GM06990 (cell line): ENCODE results near the gene SH3PXD2B.

Experiments used
- DNase-seq: peaks from one replicate; pipeline ENCODE4 v3.0.0-alpha.2; 2011; ENCODE audit not compliant: insufficient read length; ENCODE audit errors: extremely low read depth
- H3K27me3 ChIP-seq: replicated peaks from 2 replicates; pipeline ENCODE4 v1.6.0; 2011; ENCODE audit warnings: low read length; ENCODE audit not compliant: control insufficient read depth, insufficient read depth
- H3K36me3 ChIP-seq: 2 replicates; pipeline ENCODE4 v1.5.1; 2011; ENCODE audit warnings: low read length; ENCODE audit not compliant: control insufficient read depth, insufficient read depth
- H3K4me3 ChIP-seq: replicated peaks from 2 replicates; pipeline ENCODE4 v1.5.1; 2011; ENCODE audit warnings: low read depth, mild to moderate bottlenecking, control low read depth, low read length
- TF ChIP-seq, protein P1 (sequence below): IDR thresholded peaks from 2 replicates; pipeline ENCODE4 v1.5.1; 2011; ENCODE audit warnings: low read length, control low read depth, mild to moderate bottlenecking, inconsistent platforms; ENCODE audit not compliant: insufficient read depth, poor library complexity, severe bottlenecking

The SH3PXD2B gene

DNA sequence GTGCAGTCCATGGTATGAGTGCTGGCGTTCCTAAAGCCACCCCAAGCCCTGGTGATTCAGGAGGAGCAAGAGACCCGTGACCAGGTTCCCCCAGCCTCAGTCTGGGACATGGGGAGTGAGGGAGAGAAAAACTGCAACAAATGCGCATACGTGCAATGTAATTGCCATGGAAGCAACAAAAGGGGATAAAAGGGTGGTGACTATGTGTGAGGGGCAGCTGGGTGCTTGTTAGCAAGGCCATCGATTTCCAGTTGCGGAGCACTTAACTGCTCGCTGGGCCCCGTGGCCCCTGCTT, 709 bp upstream of the SH3PXD2B start:
- H3K4me3 ChIP-seq = no peak overlapping the region
- TF ChIP-seq, protein P1, sequence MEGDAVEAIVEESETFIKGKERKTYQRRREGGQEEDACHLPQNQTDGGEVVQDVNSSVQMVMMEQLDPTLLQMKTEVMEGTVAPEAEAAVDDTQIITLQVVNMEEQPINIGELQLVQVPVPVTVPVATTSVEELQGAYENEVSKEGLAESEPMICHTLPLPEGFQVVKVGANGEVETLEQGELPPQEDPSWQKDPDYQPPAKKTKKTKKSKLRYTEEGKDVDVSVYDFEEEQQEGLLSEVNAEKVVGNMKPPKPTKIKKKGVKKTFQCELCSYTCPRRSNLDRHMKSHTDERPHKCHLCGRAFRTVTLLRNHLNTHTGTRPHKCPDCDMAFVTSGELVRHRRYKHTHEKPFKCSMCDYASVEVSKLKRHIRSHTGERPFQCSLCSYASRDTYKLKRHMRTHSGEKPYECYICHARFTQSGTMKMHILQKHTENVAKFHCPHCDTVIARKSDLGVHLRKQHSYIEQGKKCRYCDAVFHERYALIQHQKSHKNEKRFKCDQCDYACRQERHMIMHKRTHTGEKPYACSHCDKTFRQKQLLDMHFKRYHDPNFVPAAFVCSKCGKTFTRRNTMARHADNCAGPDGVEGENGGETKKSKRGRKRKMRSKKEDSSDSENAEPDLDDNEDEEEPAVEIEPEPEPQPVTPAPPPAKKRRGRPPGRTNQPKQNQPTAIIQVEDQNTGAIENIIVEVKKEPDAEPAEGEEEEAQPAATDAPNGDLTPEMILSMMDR = no peak

DNA sequence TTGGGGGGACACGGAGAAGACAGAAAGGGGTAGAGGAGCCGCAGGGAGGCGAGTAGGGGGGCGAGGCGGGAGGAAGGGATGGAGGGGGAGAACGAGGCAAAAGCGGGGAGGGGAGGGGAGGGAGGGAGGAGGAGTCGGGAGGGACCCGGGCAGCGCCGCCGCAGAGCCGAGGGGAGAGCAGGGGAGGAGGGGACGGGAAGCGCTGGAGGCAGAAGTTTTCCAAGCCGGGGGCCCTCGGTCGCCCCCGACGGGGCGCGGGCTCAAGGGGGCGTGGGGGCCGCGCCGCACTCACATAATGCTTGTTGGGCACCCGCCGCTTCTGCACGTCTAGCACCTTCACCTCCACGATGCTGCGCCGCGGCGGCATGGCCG, 353 bp downstream of the SH3PXD2B start:
- peak; percentile 14 for DNase-seq
- peaks cover 2% of the 10 kb centered on the region; the same call in 1 of the 2 replicates for H3K27me3 ChIP-seq
- H3K4me3 ChIP-seq = peak overlapping the region; percentile 58
- H3K36me3 ChIP-seq = no peaks in the 10 kb centered on the region
- TF ChIP-seq, protein P1 = no peak

More for the DNA sequence above, 709 bp upstream of the SH3PXD2B start:
- Histone ChIP-seq H3K27me3 (0 out of 2 replicates have a peak, but pooled peaks cover 2% of the 10 kb centered on the region), H3K36me3 (no peaks in the 10 kb centered on the region)
- DNase-seq = no peak

DNA sequence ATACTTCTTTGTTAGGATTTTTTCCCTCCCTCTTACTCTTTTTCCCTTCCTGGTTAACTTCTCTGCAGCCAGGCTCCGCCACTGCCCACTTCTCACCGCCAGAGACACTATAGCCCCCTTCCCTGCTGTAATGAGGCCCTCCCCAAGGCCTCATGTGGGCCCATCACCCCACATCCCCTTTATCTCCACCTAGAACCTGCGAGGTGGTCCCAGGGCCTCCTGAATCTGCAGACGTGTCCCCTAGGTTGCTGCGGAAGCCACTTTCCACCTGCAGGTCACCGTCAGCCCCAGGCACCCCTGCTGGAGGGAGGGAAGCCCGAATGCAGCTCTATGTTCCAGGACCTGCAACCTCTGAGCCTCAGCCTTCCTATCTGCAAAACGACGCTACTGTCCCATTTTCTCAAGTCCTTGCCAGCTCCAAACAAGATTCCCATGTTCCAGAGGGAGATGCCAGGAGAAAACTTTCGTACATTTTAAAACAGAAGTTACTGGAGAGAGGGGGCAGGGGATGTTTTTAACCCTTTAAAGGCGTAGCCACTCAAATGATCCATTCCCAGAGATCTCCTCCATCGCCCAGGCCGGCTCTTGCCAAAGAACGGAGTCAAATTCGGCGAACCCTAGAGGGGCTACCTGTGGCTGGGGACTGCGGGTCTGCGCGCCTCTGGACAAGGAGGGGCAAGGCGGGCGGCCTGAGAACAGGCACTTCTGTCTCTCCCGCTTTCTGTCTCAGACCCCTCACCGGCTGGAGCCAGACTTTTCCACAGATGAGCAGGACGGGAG, 929 bp downstream of the SH3PXD2B start:
- peak overlapping the region; percentile 58 for H3K4me3 ChIP-seq
- H3K27me3 ChIP-seq = peaks cover 3% of the 10 kb centered on the region; the same call in 1 of the 2 replicates
- no peaks in the 10 kb centered on the region for H3K36me3 ChIP-seq
- DNase-seq = no peak
- TF ChIP-seq, protein P1 = no peak

DNA sequence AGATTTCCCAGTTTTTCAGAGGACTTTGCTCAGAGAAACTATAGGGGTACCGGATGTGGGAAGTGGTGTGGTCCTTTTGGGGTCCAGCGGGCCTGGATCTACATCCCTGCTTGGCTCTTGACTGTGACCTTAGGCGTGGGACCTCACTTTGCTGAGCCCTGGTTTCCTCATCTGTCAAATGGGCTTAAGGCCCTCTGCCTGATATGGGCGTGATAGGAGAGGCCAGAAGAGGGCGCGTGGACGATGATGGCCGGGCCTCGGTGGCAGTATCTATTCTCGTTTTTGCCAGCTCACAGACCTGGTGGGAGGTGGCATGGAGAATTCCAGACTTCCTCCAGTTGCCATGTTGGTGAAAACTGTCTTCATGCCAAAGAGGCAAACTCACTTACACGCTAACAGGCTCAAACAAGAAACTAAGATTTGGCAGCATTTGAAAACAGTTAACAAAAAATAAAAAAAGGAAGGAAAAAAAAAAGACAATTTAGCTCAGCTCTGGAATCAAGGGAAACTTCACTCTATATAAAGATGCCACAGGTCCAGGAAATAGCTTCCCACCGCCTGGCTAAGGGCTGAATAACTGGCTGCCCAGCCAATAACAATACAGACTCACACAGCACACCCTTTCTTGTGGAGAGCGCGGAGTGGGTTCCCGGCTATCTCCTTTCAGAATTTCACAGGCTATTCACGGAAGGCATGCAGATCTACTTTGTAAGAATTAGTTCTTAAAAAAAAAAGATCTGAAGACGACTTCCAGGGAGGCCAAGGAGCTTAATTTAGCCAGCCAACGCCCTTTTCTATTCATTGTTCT, 1.7 kb downstream of the SH3PXD2B start:
- TF ChIP-seq, protein P1 = peak; percentile 43
- DNase-seq = no peak

DNA sequence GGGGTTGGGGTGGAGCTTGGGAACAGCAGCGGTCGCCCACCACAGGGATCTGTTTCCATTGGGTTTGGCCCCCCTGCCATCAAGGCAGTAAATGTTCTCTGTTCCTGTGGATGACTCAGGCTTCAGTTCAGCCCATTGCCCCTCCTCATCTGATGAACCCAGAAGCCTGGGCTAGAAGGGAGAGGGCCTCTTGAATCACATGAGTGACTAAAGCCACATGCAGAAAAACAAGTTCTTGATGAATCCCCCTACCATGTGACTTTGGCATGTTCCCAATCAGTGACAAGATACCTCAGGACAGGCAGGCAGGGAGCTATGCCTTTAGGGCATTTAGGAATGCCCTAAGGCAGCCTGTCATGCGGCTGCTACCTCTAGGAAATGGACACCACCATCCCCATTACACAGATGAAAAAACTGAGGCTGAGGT, 2.5 kb downstream of the SH3PXD2B start:
- no peak for DNase-seq
- Histone ChIP-seq H3K27me3 (peaks cover 4% of the 10 kb centered on the region; the same call in 1 of the 2 replicates), H3K4me3 (no peak overlapping the region), H3K36me3 (no peaks in the 10 kb centered on the region)
- TF ChIP-seq, protein P1 = no peak

More for the DNA sequence above, 1.7 kb downstream of the SH3PXD2B start:
- H3K36me3 ChIP-seq = no peaks in the 10 kb centered on the region
- H3K4me3 ChIP-seq = no peak overlapping the region
- H3K27me3 ChIP-seq = peaks cover 3% of the 10 kb centered on the region; the same call in 1 of the 2 replicates
